ENCODE results near the gene CTSL.

The CTSL gene

GRCh38 chr9:87760529-87760928, 34.6 kb downstream of the CTSL start:
- no peak for DNase-seq (ENCODE audit: low spot score)

GRCh38 chr9:87763286-87763685, 37.4 kb downstream of the CTSL start:
- no peak for DNase-seq (ENCODE audit: low spot score)

- no peak for DNase-seq (ENCODE audit: low spot score)
Measured at GRCh38 chr9:87765521-87765920, 39.6 kb downstream of the CTSL start.

- no peak for DNase-seq (ENCODE audit: low spot score)
Measured at GRCh38 chr9:87766697-87767096, 40.8 kb downstream of the CTSL start.

GRCh38 chr9:87770616-87771315, 44.8 kb downstream of the CTSL start:
- no peak for DNase-seq (ENCODE audit: low spot score)

GRCh38 chr9:87771316-87772006, 45.5 kb downstream of the CTSL start:
- DNase-seq (ENCODE audit: low spot score): no peak

GRCh38 chr9:87776481-87777379, 50.8 kb downstream of the CTSL start:
- DNase-seq (ENCODE audit: low spot score): no peak

- no peak for DNase-seq (ENCODE audit: low spot score)
Measured at GRCh38 chr9:87778996-87779395, 53.1 kb downstream of the CTSL start.

Measured in AG08396 (cell line).